ENCODE data around the gene ZNF862.

ZNF862 gene

GRCh38 chr7:149846436-149847046, 8.4 kb downstream of the ZNF862 start:
- DNase-seq: no peak

- DNase-seq: no peak
Observed at GRCh38 chr7:149849174-149849573, 11.0 kb downstream of the ZNF862 start.

- no peak for DNase-seq
Observed at GRCh38 chr7:149850007-149850594, 11.9 kb downstream of the ZNF862 start.

- DNase-seq: no peak
Observed at GRCh38 chr7:149850716-149851115, 12.5 kb downstream of the ZNF862 start.

GRCh38 chr7:149851449-149851848, 13.3 kb downstream of the ZNF862 start:
- DNase-seq: no peak

- DNase-seq: no peak
Observed at GRCh38 chr7:149853157-149853556, 15.0 kb downstream of the ZNF862 start.

- DNase-seq: no peak
Observed at GRCh38 chr7:149854611-149855360, 16.6 kb downstream of the ZNF862 start.

- DNase-seq: no peak
Observed at GRCh38 chr7:149855361-149856305, 17.5 kb downstream of the ZNF862 start.

- DNase-seq: no peak
Observed at GRCh38 chr7:149856583-149856982, 18.4 kb downstream of the ZNF862 start.

- no peak for DNase-seq
Observed at GRCh38 chr7:149859369-149859768, 21.2 kb downstream of the ZNF862 start.

- DNase-seq: no peak
Observed at GRCh38 chr7:149859876-149860275, 21.7 kb downstream of the ZNF862 start.

- DNase-seq: no peak
Observed at GRCh38 chr7:149860821-149861727, 22.9 kb downstream of the ZNF862 start.

- DNase-seq: no peak
Observed at GRCh38 chr7:149861728-149862045, 23.5 kb downstream of the ZNF862 start.

- DNase-seq: no peak
Observed at GRCh38 chr7:149862156-149862555, 24.0 kb downstream of the ZNF862 start.

- no peak for DNase-seq
Observed at GRCh38 chr7:149863500-149863899, 25.3 kb downstream of the ZNF862 start.

- DNase-seq: no peak
Observed at GRCh38 chr7:149864023-149864422, 25.8 kb downstream of the ZNF862 start.

GRCh38 chr7:149864751-149865150, 26.6 kb downstream of the ZNF862 start:
- no peak for DNase-seq

- peak; percentile 55 for DNase-seq
Observed at GRCh38 chr7:149865437-149865836, 27.3 kb downstream of the ZNF862 start.

GRCh38 chr7:149866139-149866778, 28.1 kb downstream of the ZNF862 start:
- no peak for DNase-seq

- no peak for DNase-seq
Observed at GRCh38 chr7:149866779-149867447, 28.7 kb downstream of the ZNF862 start.
